ENCODE measurements around the gene OR10A2.
"Not testable (repeated sequence)": the region's sequence is repeated elsewhere in the genome, so short reads cannot be mapped to it uniquely, and the experiment has no call there.

OR10A2 gene

DNA sequence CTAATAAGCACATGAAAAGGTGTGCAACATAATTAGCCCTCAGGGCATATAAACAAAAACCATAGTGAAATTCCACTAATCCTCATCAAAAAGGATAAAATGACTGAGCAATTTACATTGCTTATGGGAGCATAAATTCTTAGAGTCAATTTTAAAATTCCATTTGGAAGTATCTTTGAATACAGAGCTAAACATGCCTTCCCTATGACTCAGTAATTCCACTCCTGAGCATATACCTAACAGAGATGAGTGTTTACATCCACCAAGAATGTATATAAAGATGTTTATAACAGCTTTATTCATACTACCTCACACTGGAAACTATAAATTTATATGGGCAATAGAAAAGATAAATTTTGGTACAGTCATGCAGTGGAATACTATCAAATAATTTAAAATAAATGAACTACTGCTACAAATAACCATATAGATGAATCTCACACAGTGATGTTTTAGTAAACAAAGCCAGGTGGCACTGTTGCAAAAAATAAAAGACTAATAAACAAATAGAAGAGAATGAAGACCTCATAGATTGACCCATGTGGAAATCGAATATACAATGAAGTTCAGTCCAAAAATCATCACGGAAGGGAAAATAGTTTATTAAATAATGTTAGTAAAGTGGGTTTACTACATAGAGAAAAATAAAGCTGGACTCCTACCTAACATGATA lies 37.6 kb downstream of the OR10A2 start:
- POLR2A ChIA-PET = no interaction called here
- Histone ChIP-seq H3K4me1 (ENCODE audit: control insufficient read depth, insufficient read depth, low read length) (no peaks in the 10 kb centered on the region), H3K9me3 (ENCODE audit: control insufficient read depth, insufficient read depth, low read depth, low read length) (no peaks in the 10 kb centered on the region), H3K4me3 (ENCODE audit: low read depth, low read length) (no peak overlapping the region), H3K27ac (ENCODE audit: extremely low read depth, low read depth, low read length) (no peak overlapping the region), H3K36me3 (ENCODE audit: control insufficient read depth in 2 of 2, insufficient read depth in 1 of 2, low read length in 2 of 2) (no peaks in the 10 kb centered on the region)
- CTCF ChIA-PET = interaction anchor here (0.6 to 1.4 kb wide), 4 partner anchors 11 to 573 kb away, joined by 3 to 4 read pairs (median 3); no protein-coding TSS in a partner anchor
- TF ChIP-seq, protein P1, sequence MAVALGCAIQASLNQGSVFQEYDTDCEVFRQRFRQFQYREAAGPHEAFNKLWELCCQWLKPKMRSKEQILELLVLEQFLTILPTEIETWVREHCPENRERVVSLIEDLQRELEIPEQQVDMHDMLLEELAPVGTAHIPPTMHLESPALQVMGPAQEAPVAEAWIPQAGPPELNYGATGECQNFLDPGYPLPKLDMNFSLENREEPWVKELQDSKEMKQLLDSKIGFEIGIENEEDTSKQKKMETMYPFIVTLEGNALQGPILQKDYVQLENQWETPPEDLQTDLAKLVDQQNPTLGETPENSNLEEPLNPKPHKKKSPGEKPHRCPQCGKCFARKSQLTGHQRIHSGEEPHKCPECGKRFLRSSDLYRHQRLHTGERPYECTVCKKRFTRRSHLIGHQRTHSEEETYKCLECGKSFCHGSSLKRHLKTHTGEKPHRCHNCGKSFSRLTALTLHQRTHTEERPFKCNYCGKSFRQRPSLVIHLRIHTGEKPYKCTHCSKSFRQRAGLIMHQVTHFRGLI (tag by site-specific recombination; IDR thresholded peaks at IDR 0.05) = no peak
- TF ChIP-seq, protein P2, sequence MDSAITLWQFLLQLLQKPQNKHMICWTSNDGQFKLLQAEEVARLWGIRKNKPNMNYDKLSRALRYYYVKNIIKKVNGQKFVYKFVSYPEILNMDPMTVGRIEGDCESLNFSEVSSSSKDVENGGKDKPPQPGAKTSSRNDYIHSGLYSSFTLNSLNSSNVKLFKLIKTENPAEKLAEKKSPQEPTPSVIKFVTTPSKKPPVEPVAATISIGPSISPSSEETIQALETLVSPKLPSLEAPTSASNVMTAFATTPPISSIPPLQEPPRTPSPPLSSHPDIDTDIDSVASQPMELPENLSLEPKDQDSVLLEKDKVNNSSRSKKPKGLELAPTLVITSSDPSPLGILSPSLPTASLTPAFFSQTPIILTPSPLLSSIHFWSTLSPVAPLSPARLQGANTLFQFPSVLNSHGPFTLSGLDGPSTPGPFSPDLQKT (IDR thresholded peaks at IDR 0.05; ENCODE audit: borderline replicate concordance, low read depth, low read length) = no peak
- TF ChIP-seq GLI4 (tag by site-specific recombination; IDR thresholded peaks at IDR 0.05) (no peak), ZEB2 (tag by site-specific recombination; IDR thresholded peaks at IDR 0.05) (no peak), ZNF785 (tag by site-specific recombination; IDR thresholded peaks at IDR 0.05) (no peak), ZNF239 (tag by site-specific recombination; IDR thresholded peaks at IDR 0.05) (no peak), ZNF629 (tag by site-specific recombination; IDR thresholded peaks at IDR 0.05) (no peak), ZFHX2 (tag by site-specific recombination; conservative IDR thresholded peaks at IDR 0.05) (no peak), ZNF837 (tag by site-specific recombination; IDR thresholded peaks at IDR 0.05) (no peak), ZNF560 (tag by site-specific recombination; IDR thresholded peaks at IDR 0.05; ENCODE audit: borderline replicate concordance) (no peak), ZNF677 (tag by site-specific recombination; IDR thresholded peaks at IDR 0.05) (no peak)
- TF ChIP-seq, protein P3, sequence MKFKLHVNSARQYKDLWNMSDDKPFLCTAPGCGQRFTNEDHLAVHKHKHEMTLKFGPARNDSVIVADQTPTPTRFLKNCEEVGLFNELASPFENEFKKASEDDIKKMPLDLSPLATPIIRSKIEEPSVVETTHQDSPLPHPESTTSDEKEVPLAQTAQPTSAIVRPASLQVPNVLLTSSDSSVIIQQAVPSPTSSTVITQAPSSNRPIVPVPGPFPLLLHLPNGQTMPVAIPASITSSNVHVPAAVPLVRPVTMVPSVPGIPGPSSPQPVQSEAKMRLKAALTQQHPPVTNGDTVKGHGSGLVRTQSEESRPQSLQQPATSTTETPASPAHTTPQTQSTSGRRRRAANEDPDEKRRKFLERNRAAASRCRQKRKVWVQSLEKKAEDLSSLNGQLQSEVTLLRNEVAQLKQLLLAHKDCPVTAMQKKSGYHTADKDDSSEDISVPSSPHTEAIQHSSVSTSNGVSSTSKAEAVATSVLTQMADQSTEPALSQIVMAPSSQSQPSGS (tag by site-specific recombination; IDR thresholded peaks at IDR 0.05; ENCODE audit: low read depth) = no peak
- TF ChIP-seq, protein P4, sequence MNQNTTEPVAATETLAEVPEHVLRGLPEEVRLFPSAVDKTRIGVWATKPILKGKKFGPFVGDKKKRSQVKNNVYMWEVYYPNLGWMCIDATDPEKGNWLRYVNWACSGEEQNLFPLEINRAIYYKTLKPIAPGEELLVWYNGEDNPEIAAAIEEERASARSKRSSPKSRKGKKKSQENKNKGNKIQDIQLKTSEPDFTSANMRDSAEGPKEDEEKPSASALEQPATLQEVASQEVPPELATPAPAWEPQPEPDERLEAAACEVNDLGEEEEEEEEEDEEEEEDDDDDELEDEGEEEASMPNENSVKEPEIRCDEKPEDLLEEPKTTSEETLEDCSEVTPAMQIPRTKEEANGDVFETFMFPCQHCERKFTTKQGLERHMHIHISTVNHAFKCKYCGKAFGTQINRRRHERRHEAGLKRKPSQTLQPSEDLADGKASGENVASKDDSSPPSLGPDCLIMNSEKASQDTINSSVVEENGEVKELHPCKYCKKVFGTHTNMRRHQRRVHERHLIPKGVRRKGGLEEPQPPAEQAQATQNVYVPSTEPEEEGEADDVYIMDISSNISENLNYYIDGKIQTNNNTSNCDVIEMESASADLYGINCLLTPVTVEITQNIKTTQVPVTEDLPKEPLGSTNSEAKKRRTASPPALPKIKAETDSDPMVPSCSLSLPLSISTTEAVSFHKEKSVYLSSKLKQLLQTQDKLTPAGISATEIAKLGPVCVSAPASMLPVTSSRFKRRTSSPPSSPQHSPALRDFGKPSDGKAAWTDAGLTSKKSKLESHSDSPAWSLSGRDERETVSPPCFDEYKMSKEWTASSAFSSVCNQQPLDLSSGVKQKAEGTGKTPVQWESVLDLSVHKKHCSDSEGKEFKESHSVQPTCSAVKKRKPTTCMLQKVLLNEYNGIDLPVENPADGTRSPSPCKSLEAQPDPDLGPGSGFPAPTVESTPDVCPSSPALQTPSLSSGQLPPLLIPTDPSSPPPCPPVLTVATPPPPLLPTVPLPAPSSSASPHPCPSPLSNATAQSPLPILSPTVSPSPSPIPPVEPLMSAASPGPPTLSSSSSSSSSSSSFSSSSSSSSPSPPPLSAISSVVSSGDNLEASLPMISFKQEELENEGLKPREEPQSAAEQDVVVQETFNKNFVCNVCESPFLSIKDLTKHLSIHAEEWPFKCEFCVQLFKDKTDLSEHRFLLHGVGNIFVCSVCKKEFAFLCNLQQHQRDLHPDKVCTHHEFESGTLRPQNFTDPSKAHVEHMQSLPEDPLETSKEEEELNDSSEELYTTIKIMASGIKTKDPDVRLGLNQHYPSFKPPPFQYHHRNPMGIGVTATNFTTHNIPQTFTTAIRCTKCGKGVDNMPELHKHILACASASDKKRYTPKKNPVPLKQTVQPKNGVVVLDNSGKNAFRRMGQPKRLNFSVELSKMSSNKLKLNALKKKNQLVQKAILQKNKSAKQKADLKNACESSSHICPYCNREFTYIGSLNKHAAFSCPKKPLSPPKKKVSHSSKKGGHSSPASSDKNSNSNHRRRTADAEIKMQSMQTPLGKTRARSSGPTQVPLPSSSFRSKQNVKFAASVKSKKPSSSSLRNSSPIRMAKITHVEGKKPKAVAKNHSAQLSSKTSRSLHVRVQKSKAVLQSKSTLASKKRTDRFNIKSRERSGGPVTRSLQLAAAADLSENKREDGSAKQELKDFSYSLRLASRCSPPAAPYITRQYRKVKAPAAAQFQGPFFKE (tag by site-specific recombination; IDR thresholded peaks at IDR 0.05; ENCODE audit: borderline replicate concordance) = no peak
- TF ChIP-seq, protein P5, sequence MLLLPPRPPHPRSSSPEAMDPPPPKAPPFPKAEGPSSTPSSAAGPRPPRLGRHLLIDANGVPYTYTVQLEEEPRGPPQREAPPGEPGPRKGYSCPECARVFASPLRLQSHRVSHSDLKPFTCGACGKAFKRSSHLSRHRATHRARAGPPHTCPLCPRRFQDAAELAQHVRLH (tag by site-specific recombination; IDR thresholded peaks at IDR 0.05) = no peak

DNA sequence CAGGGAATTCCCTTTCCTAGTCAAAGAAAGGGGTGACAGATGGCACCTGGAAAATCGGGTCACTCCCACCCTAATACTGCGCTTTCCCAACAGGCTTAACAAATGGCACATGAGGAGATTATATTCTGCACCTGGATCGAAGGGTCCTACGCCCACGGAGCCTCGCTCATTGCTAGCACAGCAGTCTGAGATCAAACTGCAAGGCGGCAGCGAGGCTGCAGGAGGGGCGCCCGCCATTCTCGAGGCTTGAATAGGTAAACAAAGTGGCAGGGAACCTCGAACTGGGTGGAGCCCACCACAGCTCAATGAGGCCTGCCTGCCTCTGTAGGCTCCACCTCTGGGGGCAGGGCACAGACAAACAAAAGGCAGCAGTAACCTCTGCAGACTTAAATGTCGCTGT lies 41.9 kb downstream of the OR10A2 start:
- H3K9me3 ChIP-seq (ENCODE audit: control insufficient read depth, insufficient read depth, low read depth, low read length); H3K27ac ChIP-seq (ENCODE audit: extremely low read depth, low read depth, low read length); CTCF ChIA-PET; H3K36me3 ChIP-seq (ENCODE audit: control insufficient read depth in 2 of 2, insufficient read depth in 1 of 2, low read length in 2 of 2); POLR2A ChIA-PET; H3K4me1 ChIP-seq (ENCODE audit: control insufficient read depth, insufficient read depth, low read length); H3K4me3 ChIP-seq (ENCODE audit: low read depth, low read length): not testable (repeated sequence)
